H9 (cell line): Measurements from ENCODE around the gene HS6ST3. TPM values are rescaled to one million over a fixed set of nuclear protein-coding genes. Genes with fewer than 3 reads are reported as not detected.

Experiments
- DNase-seq: peaks from one replicate; pipeline ENCODE4 v3.0.0-alpha.2; 2017
- H2AFZ ChIP-seq: one replicate; pipeline ENCODE4 v1.6.1; 2013; ENCODE audit warnings: mild to moderate bottlenecking, low read length, control low read depth, moderate library complexity
- H2AK5ac ChIP-seq: 2 replicates; pipeline ENCODE4 v1.6.1; 2013; ENCODE audit warnings: low read length, control low read depth, mixed read lengths; ENCODE audit not compliant: insufficient read length
- H2BK120ac ChIP-seq: one replicate; pipeline ENCODE4 v1.6.1; 2013; ENCODE audit warnings: low read depth, mild to moderate bottlenecking, low read length, control low read depth, inconsistent platforms; ENCODE audit not compliant: poor library complexity, severe bottlenecking
- H2BK12ac ChIP-seq: 2 replicates; pipeline ENCODE4 v1.6.1; 2013; ENCODE audit warnings: low read length, control low read depth, mixed read lengths, low read depth; ENCODE audit not compliant: insufficient read length
- H2BK15ac ChIP-seq: 2 replicates; pipeline ENCODE4 v1.6.1; 2013; ENCODE audit warnings: low read depth, low read length, control low read depth
- H2BK20ac ChIP-seq: one replicate; pipeline ENCODE4 v1.6.1; 2013; ENCODE audit warnings: low read depth, mild to moderate bottlenecking, low read length, control low read depth, inconsistent platforms; ENCODE audit not compliant: poor library complexity, severe bottlenecking
- H2BK5ac ChIP-seq: 2 replicates; pipeline ENCODE4 v1.6.1; 2013; ENCODE audit warnings: low read length, control low read depth, mixed read lengths; ENCODE audit not compliant: insufficient read length
- H3K14ac ChIP-seq: 2 replicates; pipeline ENCODE4 v1.6.1; 2013; ENCODE audit warnings: low read length, control low read depth; ENCODE audit not compliant: insufficient read depth
- H3K18ac ChIP-seq: 2 replicates; pipeline ENCODE4 v1.6.1; 2013; ENCODE audit warnings: low read depth, mild to moderate bottlenecking, mixed read lengths, low read length, control low read depth; ENCODE audit not compliant: insufficient read length
- H3K23ac ChIP-seq: 2 replicates; pipeline ENCODE4 v1.6.1; 2013; ENCODE audit warnings: low read length, control low read depth, mixed read lengths, low read depth; ENCODE audit not compliant: insufficient read length
- H3K23me2 ChIP-seq: 2 replicates; pipeline ENCODE4 v1.6.1; 2013; ENCODE audit warnings: low read depth, mild to moderate bottlenecking, mixed read lengths, low read length, control low read depth; ENCODE audit not compliant: insufficient read length, poor library complexity, severe bottlenecking
- H3K27ac ChIP-seq: 2 replicates; pipeline ENCODE4 v1.5.1; 2013; ENCODE audit warnings: low read length, control low read depth, mixed read lengths, low read depth; ENCODE audit not compliant: insufficient read length
- H3K27me3 ChIP-seq: 2 replicates; pipeline ENCODE4 v1.6.1; 2013; ENCODE audit warnings: low read length, control low read depth, inconsistent platforms; ENCODE audit not compliant: insufficient read depth
- H3K4ac ChIP-seq: 2 replicates; pipeline ENCODE4 v1.6.1; 2013; ENCODE audit warnings: low read depth, mild to moderate bottlenecking, control low read depth, inconsistent platforms, low read length, moderate library complexity
- H3K4me1 ChIP-seq: 2 replicates; pipeline ENCODE4 v1.6.1; 2013; ENCODE audit warnings: low read length, control low read depth, inconsistent platforms; ENCODE audit not compliant: insufficient read depth
- H3K4me2 ChIP-seq: 2 replicates; pipeline ENCODE4 v1.6.1; 2013; ENCODE audit warnings: low read length, control low read depth, mixed read lengths; ENCODE audit not compliant: insufficient read length, insufficient read depth
- H3K56ac ChIP-seq: 2 replicates; pipeline ENCODE4 v1.6.1; 2013; ENCODE audit warnings: low read depth, mild to moderate bottlenecking, mixed read lengths, low read length, control low read depth; ENCODE audit not compliant: insufficient read length
- H3K79me1 ChIP-seq: 2 replicates; pipeline ENCODE4 v1.6.1; 2013; ENCODE audit warnings: low read depth, mild to moderate bottlenecking, moderate library complexity, low read length, control low read depth, inconsistent platforms; ENCODE audit not compliant: insufficient read depth, poor library complexity, severe bottlenecking
- H3K79me2 ChIP-seq: 2 replicates; pipeline ENCODE4 v1.6.1; 2013; ENCODE audit warnings: low read length, control low read depth, inconsistent platforms; ENCODE audit not compliant: insufficient read depth
- H3K9ac ChIP-seq: 2 replicates; pipeline ENCODE4 v1.6.1; 2013; ENCODE audit warnings: low read length, control low read depth, mixed read lengths; ENCODE audit not compliant: insufficient read length; ENCODE audit errors: extremely low read depth
- H3K9me3 ChIP-seq: one replicate; pipeline ENCODE4 v1.6.1; 2013; ENCODE audit warnings: low read depth, low read length, inconsistent platforms; ENCODE audit not compliant: control insufficient read depth
- H3T11ph ChIP-seq: one replicate; pipeline ENCODE4 v1.6.1; 2013; ENCODE audit warnings: mild to moderate bottlenecking, low read length, control low read depth, inconsistent platforms
- H4K20me1 ChIP-seq: one replicate; pipeline ENCODE4 v1.6.1; 2013; ENCODE audit not compliant: control insufficient read depth, insufficient read length, insufficient read depth
- H4K5ac ChIP-seq: 2 replicates; pipeline ENCODE4 v1.6.1; 2013; ENCODE audit warnings: low read depth, mild to moderate bottlenecking, mixed read lengths, low read length, control low read depth; ENCODE audit not compliant: insufficient read length
- H4K8ac ChIP-seq: replicated peaks from 2 replicates; pipeline ENCODE4 v1.6.1; 2013; ENCODE audit warnings: low read length, control low read depth, mixed read lengths, low read depth; ENCODE audit not compliant: insufficient read length
- H4K91ac ChIP-seq: 2 replicates; pipeline ENCODE4 v1.6.1; 2013; ENCODE audit warnings: low read depth, mild to moderate bottlenecking, moderate library complexity, mixed read lengths, low read length, control low read depth; ENCODE audit not compliant: insufficient read length
- H3K27ac Mint-ChIP-seq, 3 experiments: 2 replicates in 2 of 3; 3 replicates in 1 of 3; pipeline ENCODE4 v1.8.0; 2020 to 2021; ENCODE audit warnings: mixed read lengths in 3 of 3, mild to moderate bottlenecking in 1 of 3, moderate library complexity in 1 of 3
- H3K27me3 Mint-ChIP-seq: 2 replicates; pipeline ENCODE4 v1.8.0; 2021; ENCODE audit warnings: low read depth, mild to moderate bottlenecking, moderate library complexity, mixed read lengths
- H3K36me3 Mint-ChIP-seq, 3 experiments: 2 replicates in 2 of 3; 3 replicates in 1 of 3; pipeline ENCODE4 v1.8.0; 2020 to 2021; ENCODE audit warnings: low read depth in 3 of 3, mixed read lengths in 3 of 3; ENCODE audit not compliant: insufficient read depth in 1 of 3
- H3K4me1 Mint-ChIP-seq, 2 experiments: 2 replicates each; pipeline ENCODE4 v1.8.0; 2020; ENCODE audit warnings: mixed read lengths in 2 of 2
- H3K4me3 Mint-ChIP-seq, 2 experiments: 2 replicates in 1 of 2; 3 replicates in 1 of 2; pipeline ENCODE4 v1.8.0; 2020 to 2021; ENCODE audit warnings: mild to moderate bottlenecking in 2 of 2, mixed read lengths in 2 of 2, moderate library complexity in 1 of 2
- H3K9me3 Mint-ChIP-seq, 2 experiments: 2 replicates in 1 of 2; 3 replicates in 1 of 2; pipeline ENCODE4 v1.8.0; 2020; ENCODE audit warnings: mild to moderate bottlenecking in 2 of 2, mixed read lengths in 2 of 2, moderate library complexity in 1 of 2
- WGBS: extraction: QIAGEN DNeasy Blood & Tissue Kit; methylation state at CpG from one replicate; pipeline ENCODE4 v1.1.7; 2013; ENCODE audit warnings: missing lambda C conversion rate, low lambda C conversion rate, mixed read lengths; ENCODE audit not compliant: insufficient read length; ENCODE audit errors: extremely low coverage; 5-methylcytosine and 5-hydroxymethylcytosine counted together
- total RNA-seq: library from RNA; stranded (reverse); gene quantifications from 2 replicates; pipeline ENCODE4 v1.2.1, GENCODE V29; 2021
- TF ChIP-seq, protein P1 (sequence below): fragments of 200-600 bp; sonication (generic); conservative IDR thresholded peaks from 3 replicates; pipeline ENCODE4 v1.8.0; 2021; ENCODE audit warnings: antibody characterized with exemption, mild to moderate bottlenecking

The HS6ST3 gene
- total RNA-seq, 1 experiment from 2014 or later: 0.44 TPM

DNA sequence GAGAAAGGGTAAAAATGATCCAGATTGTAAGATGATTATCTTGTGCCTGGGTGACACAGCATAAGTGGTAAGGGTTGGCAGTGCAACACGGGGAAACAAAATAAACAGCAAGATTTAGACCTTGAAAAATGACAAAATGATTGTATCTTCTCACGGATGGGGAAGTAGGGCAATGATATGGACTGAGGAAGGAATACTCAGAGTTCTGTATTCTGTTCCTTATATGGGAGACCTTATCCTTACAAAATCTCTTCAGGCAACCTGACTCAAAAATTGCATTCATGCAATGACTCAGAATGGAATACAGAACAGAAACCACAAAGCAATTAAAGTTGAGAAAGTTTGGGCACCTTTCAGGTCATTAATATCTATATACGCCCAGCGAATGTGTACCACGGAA is 149.0 kb downstream of the HS6ST3 start:
- H2BK20ac ChIP-seq: no peak overlapping the region
- H3K27me3 ChIP-seq: no peaks in the 10 kb centered on the region
- peaks cover 0 to 4% of the 10 kb centered on the region in 2 experiments; a peak in 1 of 4 replicates for H3K4me1 Mint-ChIP-seq
- no peak overlapping the region for H2BK12ac ChIP-seq
- no peak overlapping the region for H3K56ac ChIP-seq
- no peak overlapping the region for H2AK5ac ChIP-seq
- no peak overlapping the region for H3K14ac ChIP-seq
- H4K5ac ChIP-seq: no peak overlapping the region
- no peaks in the 10 kb centered on the region for H3K79me2 ChIP-seq
- 0 out of 7 replicates have a peak, but pooled peaks cover 0 to 6% (median 0%) of the 10 kb centered on the region in 3 experiments for H3K36me3 Mint-ChIP-seq
- H3K9me3 ChIP-seq: no peaks in the 10 kb centered on the region
- no peak overlapping the region for H2BK15ac ChIP-seq
- H2BK5ac ChIP-seq: no peak overlapping the region
- no peaks in the 10 kb centered on the region for H3K27me3 Mint-ChIP-seq
- H3K23me2 ChIP-seq: no peaks in the 10 kb centered on the region
- H3K18ac ChIP-seq: no peak overlapping the region
- H3K27ac Mint-ChIP-seq: no peak overlapping the region
- no peak overlapping the region for H3T11ph ChIP-seq
- H4K91ac ChIP-seq: no peak overlapping the region
- no peaks in the 10 kb centered on the region for H4K20me1 ChIP-seq
- WGBS: no CpG with 5 or more reads among the region's 5 CpGs
- no peak overlapping the region for H3K23ac ChIP-seq
- H3K4ac ChIP-seq: no peak overlapping the region
- H3K4me1 ChIP-seq: no peaks in the 10 kb centered on the region; the same call in 1 of the 2 replicates
- no peak overlapping the region for H2BK120ac ChIP-seq
- 0 out of 5 replicates have a peak, but pooled peaks cover 0 to 5% of the 10 kb centered on the region in 2 experiments for H3K9me3 Mint-ChIP-seq
- no peak overlapping the region for H4K8ac ChIP-seq
- TF ChIP-seq, protein P1, sequence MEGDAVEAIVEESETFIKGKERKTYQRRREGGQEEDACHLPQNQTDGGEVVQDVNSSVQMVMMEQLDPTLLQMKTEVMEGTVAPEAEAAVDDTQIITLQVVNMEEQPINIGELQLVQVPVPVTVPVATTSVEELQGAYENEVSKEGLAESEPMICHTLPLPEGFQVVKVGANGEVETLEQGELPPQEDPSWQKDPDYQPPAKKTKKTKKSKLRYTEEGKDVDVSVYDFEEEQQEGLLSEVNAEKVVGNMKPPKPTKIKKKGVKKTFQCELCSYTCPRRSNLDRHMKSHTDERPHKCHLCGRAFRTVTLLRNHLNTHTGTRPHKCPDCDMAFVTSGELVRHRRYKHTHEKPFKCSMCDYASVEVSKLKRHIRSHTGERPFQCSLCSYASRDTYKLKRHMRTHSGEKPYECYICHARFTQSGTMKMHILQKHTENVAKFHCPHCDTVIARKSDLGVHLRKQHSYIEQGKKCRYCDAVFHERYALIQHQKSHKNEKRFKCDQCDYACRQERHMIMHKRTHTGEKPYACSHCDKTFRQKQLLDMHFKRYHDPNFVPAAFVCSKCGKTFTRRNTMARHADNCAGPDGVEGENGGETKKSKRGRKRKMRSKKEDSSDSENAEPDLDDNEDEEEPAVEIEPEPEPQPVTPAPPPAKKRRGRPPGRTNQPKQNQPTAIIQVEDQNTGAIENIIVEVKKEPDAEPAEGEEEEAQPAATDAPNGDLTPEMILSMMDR: no peak
- no peak for DNase-seq
- no peak overlapping the region for H3K27ac ChIP-seq
- H3K9ac ChIP-seq: no peak overlapping the region
- H3K4me2 ChIP-seq: no peak overlapping the region
- no peak overlapping the region for H2AFZ ChIP-seq
- H3K79me1 ChIP-seq: no peaks in the 10 kb centered on the region
- no peak overlapping the region for H3K4me3 Mint-ChIP-seq
